ENCODE results near the gene MYO10. TPM values are rescaled to one million over a fixed set of nuclear protein-coding genes. Genes with fewer than 3 reads are reported as not detected.

MYO10 gene
- total RNA-seq, 1 donor: 37.1 TPM

- no peak overlapping the region for H3K4me3 ChIP-seq (ENCODE audit: low read depth, low read length)
- DNase-seq (ENCODE audit: low read depth): no peak
- TF ChIP-seq CTCF (IDR thresholded peaks at IDR 0.05; ENCODE audit: insufficient read depth, low read length): no peak
Measured at GRCh38 chr5:16757146-16757545, 178.9 kb downstream of the MYO10 start.

- TF ChIP-seq CTCF (IDR thresholded peaks at IDR 0.05; ENCODE audit: insufficient read depth, low read length): no peak
- no peak for DNase-seq (ENCODE audit: low read depth)
- H3K4me3 ChIP-seq (ENCODE audit: low read depth, low read length): no peak overlapping the region
Measured at GRCh38 chr5:16756692-16757091, 179.4 kb downstream of the MYO10 start.

- H3K4me3 ChIP-seq (ENCODE audit: low read depth, low read length): no peak overlapping the region
- DNase-seq (ENCODE audit: low read depth): no peak
- TF ChIP-seq CTCF (IDR thresholded peaks at IDR 0.05; ENCODE audit: insufficient read depth, low read length): no peak
Measured at GRCh38 chr5:16755641-16756040, 180.4 kb downstream of the MYO10 start.

GRCh38 chr5:16754601-16755000, 181.5 kb downstream of the MYO10 start:
- no peak overlapping the region for H3K4me3 ChIP-seq (ENCODE audit: low read depth, low read length)
- no peak for DNase-seq (ENCODE audit: low read depth)
- TF ChIP-seq CTCF (IDR thresholded peaks at IDR 0.05; ENCODE audit: insufficient read depth, low read length): no peak

GRCh38 chr5:16754086-16754485, 182.0 kb downstream of the MYO10 start:
- no peak for DNase-seq (ENCODE audit: low read depth)
- no peak overlapping the region for H3K4me3 ChIP-seq (ENCODE audit: low read depth, low read length)
- no peak for TF ChIP-seq CTCF (IDR thresholded peaks at IDR 0.05; ENCODE audit: insufficient read depth, low read length)

GRCh38 chr5:16750445-16750844, 185.6 kb downstream of the MYO10 start:
- TF ChIP-seq CTCF (IDR thresholded peaks at IDR 0.05; ENCODE audit: insufficient read depth, low read length): no peak
- DNase-seq (ENCODE audit: low read depth): no peak
- H3K4me3 ChIP-seq (ENCODE audit: low read depth, low read length): no peak overlapping the region

- DNase-seq (ENCODE audit: low read depth): no peak
- TF ChIP-seq CTCF (IDR thresholded peaks at IDR 0.05; ENCODE audit: insufficient read depth, low read length): no peak
- H3K4me3 ChIP-seq (ENCODE audit: low read depth, low read length): no peak overlapping the region
Measured at GRCh38 chr5:16749626-16750025, 186.5 kb downstream of the MYO10 start.
